Fibroblast of skin of back (primary cell): ENCODE results near the gene RANGRF. TPM values are rescaled to one million over a fixed set of nuclear protein-coding genes. Genes with fewer than 3 reads are reported as not detected.
"Not testable (repeated sequence)": the region's sequence is repeated elsewhere in the genome, so short reads cannot be mapped to it uniquely, and the experiment has no call there.

Experiments used
- DNase-seq: peaks from one replicate; pipeline ENCODE4 v3.0.0-alpha.2; 2013
- polyA plus RNA-seq, 2 experiments: library from polyadenylated mRNA; unstranded; fragments of 120-200 nt; gene quantifications; one replicate each; pipeline ENCODE4 v1.2.1, GENCODE V29; 2013; ENCODE audit not compliant: insufficient read length in 2 of 2

RANGRF gene, protein sequence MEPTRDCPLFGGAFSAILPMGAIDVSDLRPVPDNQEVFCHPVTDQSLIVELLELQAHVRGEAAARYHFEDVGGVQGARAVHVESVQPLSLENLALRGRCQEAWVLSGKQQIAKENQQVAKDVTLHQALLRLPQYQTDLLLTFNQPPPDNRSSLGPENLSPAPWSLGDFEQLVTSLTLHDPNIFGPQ
- polyA plus RNA-seq (2013, experiment 1 of 2; ENCODE audit: insufficient read length) = 30.7 TPM
- polyA plus RNA-seq (2013, experiment 2 of 2; ENCODE audit: insufficient read length) = 21.4 TPM

DNA sequence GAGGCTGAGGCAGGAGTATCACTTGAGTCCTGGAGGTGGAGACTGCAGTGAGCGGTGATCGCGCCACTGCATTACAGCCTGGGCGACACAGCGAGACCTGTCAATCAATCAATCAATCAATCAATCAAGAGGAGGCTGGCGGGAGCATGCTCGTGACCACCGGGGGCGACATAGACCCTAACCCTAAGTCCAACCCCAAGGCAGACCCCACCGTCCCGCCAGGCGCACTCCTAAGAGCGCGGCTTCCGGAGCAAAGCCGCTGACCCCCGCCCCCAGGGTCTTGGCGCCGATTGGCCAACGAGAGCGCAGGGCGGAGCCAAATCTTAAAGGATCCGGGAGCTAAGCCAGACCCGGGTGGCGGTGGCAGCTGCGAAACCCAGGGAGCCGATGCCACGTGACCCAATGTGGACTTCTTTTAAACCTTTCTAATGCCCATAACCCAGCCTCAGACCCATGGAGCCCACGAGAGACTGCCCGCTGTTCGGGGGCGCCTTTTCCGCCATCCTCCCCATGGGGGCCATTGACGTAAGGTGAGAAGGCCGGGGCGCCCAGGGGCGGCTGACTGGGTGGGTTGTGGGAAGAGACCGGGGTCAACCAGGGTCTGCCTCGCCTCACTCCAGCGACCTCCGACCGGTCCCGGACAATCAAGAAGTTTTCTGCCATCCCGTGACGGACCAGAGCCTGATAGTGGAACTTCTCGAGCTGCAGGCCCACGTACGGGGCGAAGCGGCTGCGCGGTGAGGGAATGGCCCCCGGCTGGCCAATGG, at the start of gene RANGRF:
Gene RANGRF (plus strand): TSS at position 335 of the 767 bp plus-strand sequence. CDS start 119 bp downstream, at position 454.
- DNase-seq = peak; percentile 85

- DNase-seq = no peak
Measured at GRCh38 chr17:8243827-8244226, 44.6 kb upstream of the RANGRF start.

DNA sequence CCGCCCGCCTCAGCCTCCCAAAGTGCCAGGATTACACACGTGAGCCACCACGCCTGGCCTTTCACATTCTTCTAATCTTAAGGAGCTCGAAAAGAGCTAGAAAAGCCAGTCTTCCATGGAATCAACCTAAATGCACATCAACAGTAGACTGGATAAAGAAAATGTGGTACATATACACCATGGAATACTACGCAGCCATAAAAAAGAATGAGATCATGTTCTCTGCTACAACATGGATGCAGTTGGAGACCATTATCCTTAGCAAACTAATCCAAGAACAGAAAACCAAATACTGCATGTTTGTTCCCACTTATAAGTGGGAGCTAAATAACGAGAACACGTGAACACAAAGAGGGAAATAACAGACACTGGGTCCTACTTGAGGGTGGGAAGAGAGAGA, 43.7 kb upstream of the RANGRF start:
- no peak for DNase-seq

- peak; percentile 91 for DNase-seq
Measured at GRCh38 chr17:8248751-8249607, 39.5 kb upstream of the RANGRF start, which contains the start of gene PFAS. Gene PFAS (plus strand): TSS chr17:8249289. CDS start chr17:8253938, 4,649 bp downstream.

DNA sequence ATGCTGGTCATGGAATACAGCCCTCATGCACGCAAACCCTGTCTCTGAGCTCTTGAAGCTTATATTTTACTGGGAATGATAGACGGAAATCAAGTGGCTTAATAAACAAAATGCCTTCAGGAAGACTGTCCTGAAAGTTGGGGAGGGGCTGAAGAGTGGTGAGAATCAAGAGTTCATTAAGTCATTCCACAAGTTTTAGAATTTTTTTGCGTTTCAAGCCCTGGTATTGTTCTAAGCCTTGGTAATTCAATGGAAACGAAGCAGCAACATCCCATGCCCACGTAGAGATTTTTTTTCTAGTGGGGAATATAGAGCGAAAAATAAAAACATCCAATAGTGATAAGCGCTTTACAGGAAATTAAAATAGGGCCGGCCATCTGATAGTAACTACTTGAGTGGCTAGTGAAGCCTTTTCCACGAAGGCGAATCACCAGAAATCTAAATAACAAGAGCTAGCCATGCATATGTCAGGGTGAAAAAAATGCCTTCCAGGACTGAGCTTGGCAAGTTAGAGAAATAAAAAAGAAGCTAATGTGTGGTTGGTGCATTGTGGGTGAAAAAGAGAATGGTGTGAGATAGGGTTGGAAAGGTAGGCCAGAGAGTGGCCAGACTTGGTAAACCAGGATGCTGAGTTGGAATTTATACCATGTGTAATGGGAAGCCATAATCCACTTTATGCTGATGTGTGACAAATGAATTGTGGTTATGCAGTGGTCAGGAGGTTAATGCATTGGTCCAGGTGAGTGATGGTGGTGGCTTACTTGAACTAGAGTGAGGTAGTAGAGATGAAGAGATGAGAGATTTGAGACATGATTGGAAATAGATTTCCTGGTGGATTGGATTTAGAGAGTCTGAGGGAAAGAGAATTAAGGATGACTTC, 38.6 kb upstream of the RANGRF start:
- no peak for DNase-seq

DNA sequence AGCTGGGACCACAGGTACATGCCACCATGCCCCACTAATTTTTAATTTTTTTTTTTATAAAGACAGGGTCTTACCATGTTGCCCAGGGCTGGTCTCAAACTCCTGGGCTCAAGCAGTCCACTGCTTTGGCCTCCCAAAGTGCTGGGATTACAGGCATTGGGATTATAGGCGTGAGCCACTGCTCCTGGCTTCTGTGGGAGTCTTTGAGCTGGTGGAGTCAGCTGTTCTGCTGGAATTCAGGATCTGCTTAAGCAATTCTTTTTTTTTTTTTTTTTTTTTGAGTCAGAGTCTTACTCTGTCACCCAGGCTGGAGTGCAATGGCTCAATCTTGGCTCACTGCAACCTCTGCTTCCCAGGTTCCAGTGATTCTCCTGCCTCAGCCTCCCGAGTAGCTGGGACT, 37.1 kb upstream of the RANGRF start:
- not testable (repeated sequence) for DNase-seq

DNA sequence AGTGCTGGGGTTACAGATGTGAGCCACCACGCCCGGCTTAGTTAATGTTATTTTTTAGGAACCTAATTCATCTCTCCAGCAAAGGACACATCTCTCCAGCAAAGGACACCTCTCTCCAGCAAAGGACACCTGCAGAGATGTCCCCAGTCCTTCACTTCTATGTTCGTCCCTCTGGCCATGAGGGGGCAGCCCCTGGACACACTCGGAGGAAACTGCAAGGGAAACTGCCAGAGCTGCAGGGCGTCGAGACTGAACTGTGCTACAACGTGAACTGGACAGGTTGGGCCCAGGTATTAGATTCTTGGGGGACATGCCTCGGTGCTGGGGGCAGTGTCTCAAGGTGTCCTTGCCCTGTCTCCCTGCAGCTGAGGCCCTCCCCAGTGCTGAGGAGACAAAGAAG, 34.7 kb upstream of the RANGRF start:
- DNase-seq = peak; percentile 15

DNA sequence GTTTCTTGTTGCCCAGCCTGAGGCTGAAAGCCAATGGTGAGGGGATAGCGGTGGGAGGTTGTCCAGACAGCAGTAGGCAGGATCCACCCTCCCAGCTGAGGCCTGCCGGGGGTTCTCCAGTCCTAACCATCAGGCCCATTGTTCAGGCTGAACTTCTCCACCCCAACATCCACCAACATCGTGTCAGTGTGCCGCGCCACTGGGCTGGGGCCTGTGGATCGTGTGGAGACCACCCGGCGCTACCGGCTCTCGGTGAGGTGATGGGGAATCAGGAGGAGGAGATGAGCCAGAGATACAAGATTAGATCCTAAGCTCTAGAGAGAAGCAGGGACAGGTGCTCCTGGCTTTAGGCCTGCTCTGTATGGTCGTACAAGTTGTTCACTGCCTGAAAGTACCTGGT, 33.6 kb upstream of the RANGRF start:
- DNase-seq = no peak

GRCh38 chr17:8255499-8255898, 33.0 kb upstream of the RANGRF start:
- no peak for DNase-seq

GRCh38 chr17:8256291-8256690, 32.2 kb upstream of the RANGRF start:
- DNase-seq = no peak

DNA sequence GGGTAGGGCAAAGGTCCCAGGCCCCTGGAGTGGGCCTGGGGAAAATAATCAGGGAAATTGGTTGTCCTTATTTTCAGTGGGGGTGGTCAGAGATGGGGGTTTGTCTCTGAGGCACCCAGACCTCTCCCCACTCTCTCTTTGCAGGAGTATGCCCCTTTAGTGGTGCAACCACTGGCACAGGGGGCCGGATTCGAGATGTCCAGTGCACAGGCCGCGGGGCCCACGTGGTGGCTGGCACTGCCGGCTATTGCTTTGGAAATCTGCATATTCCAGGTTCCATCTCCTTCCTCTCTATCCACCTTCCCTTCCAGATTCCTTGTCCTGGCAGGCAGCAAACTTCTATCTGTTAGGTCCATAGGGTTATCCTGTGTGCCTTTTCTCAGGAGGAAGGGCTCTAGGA, 31.8 kb upstream of the RANGRF start:
- DNase-seq = no peak

- DNase-seq = no peak
Measured at GRCh38 chr17:8257801-8258200, 30.7 kb upstream of the RANGRF start.

DNA sequence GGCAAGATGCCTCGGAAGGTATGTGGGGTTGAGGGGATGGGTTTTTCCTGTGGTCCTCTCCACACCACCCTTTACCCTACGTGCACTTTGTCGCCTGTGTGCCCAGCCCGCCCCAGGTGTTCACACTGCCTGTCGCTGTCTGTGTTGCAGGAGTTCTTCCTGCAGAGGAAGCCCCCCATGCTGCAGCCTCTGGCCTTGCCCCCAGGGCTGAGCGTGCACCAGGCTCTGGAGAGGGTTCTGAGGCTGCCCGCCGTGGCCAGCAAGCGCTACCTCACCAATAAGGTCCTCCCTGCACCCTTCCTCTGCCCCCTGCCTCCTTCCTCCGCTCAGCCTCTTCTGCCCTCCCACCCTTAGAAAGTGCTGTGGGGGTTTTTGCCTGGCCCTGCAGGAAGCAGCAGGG, 24.1 kb upstream of the RANGRF start:
- no peak for DNase-seq

DNA sequence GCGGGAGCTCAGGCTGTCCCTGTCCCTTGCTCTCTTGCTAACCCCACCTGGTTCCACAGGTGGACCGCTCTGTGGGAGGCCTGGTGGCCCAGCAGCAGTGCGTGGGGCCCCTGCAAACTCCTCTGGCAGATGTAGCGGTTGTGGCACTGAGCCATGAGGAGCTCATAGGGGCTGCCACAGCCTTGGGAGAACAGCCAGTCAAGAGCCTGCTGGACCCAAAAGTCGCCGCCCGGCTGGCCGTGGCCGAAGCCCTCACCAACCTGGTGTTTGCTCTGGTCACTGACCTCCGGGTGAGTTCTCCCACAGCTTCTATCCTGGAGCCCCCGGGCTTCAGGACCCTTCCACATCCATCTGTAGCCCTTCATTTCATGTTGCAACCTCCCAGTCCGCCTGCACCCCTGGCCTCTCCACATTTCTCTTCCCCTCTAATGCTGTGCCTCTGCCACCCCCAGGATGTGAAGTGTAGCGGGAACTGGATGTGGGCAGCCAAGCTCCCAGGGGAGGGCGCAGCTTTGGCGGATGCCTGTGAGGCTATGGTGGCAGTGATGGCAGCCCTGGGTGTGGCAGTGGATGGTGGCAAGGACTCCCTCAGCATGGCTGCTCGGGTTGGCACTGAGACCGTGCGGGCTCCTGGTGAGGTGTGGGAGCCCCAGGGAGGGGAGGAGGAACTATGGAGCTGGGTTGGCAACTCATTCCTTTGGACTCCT, 23.5 kb upstream of the RANGRF start:
- no peak for DNase-seq

DNA sequence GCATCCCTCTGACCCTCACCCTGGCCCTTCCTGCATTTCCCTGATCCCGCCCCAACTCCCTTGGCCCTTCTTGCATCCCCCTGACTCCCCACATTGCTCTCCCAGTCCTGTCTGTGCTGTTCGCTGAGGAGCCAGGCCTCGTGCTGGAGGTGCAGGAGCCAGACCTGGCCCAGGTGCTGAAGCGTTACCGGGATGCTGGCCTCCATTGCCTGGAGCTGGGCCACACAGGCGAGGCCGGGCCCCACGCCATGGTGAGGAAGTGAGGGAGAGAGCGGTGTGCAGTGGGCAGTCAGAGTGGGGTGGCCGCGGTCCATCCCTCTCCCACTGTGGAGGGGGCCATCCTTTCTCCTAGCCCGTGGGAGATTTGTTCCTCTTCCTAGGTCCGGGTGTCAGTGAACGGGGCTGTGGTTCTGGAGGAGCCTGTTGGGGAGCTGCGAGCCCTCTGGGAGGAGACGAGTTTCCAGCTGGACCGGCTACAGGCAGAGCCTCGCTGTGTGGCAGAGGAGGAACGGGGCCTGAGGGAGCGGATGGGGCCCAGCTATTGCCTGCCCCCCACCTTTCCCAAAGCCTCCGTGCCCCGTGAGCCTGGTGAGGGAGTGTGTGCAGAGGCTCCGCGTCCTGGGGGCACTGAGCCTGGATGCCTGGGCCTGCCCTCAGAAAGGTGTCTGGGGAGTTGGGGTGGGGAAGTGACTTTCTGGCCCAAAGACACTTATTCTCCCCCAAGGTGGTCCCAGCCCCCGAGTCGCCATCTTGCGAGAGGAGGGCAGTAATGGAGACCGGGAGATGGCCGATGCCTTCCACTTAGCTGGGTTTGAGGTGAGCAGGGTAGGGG, 21.6 kb upstream of the RANGRF start:
- no peak for DNase-seq

- DNase-seq = no peak
Measured at GRCh38 chr17:8267480-8268147, 20.9 kb upstream of the RANGRF start.

DNA sequence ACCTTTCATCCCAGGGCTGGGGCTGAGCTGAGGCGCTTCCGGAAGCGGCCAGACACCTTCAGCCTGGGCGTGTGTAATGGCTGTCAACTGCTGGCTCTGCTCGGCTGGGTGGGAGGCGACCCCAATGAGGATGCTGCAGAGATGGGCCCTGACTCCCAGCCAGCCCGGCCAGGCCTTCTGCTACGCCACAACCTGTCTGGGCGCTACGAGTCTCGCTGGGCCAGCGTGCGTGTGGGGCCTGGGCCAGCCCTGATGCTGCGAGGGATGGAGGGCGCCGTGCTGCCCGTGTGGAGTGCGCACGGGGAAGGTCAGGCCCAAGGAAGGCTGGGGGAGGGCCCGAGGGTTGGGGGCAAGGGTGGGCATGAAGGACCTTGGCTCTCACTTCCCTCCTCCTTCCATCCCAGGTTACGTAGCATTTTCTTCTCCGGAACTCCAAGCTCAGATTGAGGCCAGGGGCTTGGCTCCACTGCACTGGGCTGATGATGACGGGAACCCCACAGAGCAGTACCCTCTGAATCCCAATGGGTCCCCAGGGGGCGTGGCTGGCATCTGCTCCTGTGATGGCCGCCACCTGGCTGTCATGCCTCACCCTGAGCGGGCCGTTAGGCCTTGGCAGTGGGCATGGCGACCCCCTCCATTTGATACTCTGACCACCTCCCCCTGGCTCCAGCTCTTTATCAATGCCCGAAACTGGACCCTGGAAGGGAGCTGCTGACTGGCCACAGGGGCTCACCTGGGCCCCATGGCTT, 19.7 kb upstream of the RANGRF start:
- DNase-seq = no peak

- DNase-seq = no peak
Measured at GRCh38 chr17:8272421-8272820, 16.0 kb upstream of the RANGRF start.

GRCh38 chr17:8273884-8274444, 14.5 kb upstream of the RANGRF start:
- DNase-seq = no peak
